HCEC 1CT (cell line): ENCODE measurements around the gene JPT2.
"Not testable (repeated sequence)": the region's sequence is repeated elsewhere in the genome, so short reads cannot be mapped to it uniquely, and the experiment has no call there.

Experiments
- DNase-seq: peaks from one replicate; pipeline ENCODE4 v3.0.0-alpha.2; 2017

Gene JPT2

DNA sequence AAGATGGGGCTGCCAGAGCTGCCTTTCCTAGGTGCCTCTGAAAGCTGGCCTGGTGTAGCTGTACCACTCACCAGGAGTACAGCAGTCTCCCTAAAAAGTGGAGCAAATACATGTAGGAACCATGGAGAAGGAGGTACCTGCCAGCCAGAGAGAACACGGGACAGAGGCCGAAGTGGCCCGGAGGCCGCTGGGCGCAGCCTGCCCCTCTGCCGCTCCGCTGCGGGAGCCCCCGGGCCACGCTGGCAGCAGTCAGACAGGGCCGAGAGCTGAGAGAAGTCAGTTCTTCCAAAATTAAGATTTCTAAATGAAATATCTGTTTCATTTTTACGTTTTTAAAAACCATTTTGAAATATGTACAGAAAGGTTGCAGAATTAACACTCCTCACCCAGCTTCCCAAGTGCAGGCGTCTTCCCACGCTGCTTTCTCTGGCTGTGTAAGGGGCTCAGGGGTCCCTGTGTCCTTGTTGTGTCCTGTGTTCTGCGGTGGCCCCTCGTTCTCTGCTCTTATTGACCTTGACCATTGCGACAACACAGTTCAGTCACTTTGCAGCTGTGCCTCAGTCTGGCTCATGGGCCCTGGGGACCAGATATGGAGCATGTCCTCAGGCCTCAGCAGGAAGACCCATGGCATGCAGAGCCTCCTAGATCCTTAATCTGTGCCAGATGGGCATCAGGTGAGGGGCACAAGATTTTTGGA, 32.9 kb downstream of the JPT2 start:
- DNase-seq, result no peak

DNA sequence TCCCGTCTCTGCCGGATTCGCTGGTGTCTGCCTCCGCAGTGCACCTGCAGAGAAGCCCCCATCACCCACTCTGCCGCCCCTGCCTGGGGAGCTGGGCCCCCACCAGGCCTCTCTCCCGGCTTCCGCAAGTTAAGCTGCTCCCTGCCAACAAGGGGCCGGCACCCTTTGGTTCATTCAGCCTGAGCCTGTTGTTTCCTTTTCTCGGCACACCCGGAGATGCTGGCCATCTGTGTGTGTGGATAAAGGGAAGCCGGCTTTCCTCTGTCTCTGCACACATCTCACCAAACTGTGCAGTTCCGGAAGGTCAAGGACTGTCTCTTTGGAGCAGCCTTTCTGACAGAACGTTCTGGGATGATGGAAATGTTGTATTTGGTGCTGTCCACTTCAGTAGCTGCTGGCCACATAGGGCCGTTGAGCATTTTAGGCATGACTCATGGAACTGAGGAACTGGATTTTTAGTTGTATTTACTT, 34.7 kb downstream of the JPT2 start:
- no peak for DNase-seq

DNA sequence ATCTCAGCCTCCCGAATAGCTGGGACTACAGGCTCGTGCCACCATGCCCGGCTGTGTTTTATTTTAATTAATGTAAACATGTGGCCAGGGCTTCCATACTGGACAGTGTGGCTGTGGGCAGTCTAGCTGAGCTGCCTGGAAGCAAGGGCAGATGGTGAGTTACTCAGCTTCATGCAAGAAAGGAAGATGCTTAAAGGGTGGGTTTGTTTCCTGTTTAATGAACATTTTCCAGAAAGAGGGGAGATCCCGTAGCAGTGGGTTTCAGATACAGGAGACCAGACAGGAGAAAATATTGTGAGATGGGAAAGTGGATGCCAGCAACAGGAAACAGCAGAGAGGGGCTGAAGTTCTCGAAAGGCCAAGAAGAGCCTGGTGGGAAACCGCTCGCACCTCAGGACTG, 35.3 kb downstream of the JPT2 start:
- DNase-seq, result no peak

DNA sequence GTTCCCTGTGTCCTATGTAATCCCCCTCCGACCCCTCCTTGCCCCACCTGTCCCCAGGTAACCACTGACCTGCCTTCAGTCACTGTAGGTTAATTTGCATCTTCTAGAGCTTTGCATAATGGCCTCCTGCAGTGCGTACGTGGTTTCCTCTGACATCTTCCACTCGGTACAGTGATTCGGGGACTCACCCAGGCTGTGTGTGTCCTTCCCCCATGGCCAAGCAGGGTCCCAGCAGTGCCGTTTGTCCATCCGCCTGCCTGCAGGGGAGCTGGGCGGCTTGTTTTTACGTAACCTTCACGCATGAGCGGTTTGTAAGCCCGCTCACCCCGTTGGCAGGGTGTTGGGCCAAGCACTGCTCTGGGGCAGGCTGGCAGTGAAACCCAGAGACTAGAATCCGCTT, 35.9 kb downstream of the JPT2 start:
- no peak for DNase-seq

DNA sequence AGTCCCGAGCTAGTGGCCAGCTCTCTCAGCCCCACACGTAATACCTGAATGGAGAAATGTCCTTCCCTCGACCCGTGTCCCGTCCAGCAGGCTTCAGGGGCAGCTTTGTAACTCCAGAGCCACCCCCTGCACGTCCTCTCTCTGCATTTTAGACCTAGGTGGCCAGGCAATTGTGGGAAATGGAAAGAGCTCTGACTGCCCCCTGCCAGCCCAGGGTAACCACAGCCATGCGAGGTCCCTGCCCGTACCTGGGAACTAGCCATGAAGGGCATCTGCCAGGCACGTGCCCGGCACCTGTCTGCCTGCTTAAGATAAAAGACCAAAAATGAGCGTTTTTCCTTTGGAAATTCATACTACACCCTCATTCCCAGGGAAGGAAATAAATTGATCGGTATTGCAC, 37.1 kb downstream of the JPT2 start:
- DNase-seq, result no peak

DNA sequence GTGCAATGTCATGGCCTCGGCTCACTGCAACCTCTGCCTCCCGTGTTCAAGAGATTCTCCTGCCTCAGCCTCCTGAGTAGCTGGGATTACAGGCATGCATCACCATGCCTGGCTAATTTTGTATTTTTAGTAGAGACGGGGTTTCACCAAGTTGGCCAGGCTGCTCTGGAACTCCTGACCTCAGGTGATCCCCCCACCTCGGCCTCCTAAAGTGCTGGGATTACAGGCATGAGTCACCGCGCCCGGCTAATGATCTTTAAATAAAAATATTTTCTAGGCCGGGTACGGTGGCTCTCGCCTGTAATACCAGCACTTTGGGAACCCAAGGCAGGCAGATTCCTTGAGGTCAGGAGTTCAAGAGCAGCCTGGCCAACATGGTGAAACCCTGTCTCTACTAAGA, 40.2 kb downstream of the JPT2 start:
- not testable (repeated sequence) for DNase-seq

DNA sequence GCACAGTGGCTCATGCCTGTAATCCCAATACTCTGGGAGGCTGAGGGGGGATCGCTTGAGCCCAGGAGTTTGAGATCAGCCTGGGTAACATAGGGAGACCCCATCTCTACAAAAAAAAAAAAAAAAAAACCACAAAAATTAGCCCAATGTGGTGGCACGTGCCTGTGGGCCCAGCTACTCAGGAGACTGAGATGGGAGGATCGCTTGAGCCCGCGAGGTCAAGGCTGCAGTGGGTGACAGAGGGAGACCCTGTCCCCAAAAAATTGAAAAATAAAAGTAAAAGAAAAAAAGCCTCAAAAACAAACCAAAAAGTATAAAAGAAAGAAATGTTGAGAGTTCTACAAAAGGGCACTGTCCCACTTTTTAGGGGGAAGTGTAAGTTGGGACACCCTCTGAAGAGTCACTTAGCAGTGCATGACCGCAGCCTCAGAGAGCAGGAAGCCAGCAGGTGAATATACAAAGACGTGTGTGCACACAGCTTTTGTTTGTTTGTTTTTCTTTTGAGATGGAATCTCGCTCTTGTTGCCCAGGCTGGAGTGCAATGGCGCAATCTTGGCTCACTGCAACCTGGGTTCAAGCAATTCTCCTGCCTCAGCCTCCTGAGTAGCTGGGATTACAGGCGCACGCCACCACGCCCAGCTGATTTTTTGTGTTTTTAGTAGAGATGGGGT, 41.6 kb downstream of the JPT2 start:
- DNase-seq, result not testable (repeated sequence)

DNA sequence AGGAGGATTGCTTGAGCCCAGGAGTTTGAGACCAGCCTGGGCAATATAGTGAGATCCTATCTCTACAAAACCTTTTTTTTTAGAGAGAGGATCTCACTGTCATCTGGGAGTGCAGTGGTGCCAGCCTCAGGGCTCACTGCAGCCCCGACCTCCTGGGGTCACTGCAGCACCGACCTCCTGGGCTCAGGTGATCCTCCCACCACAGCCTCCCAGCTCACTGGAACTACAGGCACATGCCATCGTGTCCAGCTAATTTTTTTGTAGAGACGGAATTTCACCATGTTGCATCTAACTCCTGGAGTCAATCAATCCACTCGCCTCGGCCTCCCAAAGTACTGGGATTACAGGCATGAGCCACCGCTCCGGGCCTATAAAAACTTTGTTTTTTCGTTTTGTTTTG, 43.3 kb downstream of the JPT2 start:
- DNase-seq, result no peak

DNA sequence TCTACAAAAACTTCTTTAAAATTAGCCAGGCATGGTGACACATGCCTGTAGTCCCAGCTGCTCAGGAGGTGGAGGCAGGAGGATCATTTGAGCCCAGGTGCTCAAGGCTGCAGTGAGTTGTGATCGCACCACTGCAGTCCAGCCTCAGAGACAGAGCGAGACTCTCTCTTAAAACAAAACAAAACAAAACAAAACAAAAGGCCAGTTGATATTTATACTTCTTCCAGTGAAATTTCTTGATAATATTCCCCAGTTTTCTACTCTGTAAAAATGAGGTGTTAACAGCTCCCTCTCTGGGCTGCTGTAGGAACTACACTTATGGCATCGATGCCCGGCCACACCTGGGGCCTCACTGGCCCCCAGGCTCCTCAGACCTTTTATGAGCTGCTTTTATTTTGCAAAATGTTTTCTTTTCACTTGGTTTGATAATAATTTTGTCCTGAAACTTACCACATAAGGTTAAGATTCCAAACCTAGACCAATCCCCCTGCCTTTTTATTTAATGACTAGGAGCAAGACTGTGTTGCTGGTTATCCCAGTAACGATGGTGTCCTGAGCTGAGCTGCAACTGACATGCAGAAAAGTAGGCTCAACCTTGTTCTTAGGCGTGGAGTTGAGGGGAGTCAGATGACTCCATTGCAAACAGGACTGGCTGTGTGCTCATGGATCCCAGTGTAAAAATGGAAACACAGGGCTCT, 45.5 kb downstream of the JPT2 start:
- peak; percentile 15 for DNase-seq

DNA sequence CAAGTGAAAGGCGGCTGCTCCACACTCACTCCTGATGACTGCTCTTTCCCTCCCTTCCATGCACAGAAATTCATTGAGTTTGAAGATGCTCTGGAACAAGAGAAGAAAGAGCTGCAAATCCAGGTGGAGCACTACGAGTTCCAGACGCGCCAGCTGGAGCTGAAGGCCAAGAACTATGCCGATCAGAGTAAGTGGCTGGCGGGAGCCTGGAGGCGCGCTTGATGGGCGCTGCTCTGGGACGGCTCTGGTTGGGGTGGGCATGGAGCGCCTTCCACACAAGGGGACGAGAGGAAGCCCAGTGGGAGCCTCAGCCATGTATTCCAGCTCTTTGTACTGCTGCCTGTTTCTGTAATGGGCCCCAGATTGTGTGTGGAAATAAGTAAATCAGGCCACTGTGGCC, 46.4 kb downstream of the JPT2 start:
- no peak for DNase-seq

DNA sequence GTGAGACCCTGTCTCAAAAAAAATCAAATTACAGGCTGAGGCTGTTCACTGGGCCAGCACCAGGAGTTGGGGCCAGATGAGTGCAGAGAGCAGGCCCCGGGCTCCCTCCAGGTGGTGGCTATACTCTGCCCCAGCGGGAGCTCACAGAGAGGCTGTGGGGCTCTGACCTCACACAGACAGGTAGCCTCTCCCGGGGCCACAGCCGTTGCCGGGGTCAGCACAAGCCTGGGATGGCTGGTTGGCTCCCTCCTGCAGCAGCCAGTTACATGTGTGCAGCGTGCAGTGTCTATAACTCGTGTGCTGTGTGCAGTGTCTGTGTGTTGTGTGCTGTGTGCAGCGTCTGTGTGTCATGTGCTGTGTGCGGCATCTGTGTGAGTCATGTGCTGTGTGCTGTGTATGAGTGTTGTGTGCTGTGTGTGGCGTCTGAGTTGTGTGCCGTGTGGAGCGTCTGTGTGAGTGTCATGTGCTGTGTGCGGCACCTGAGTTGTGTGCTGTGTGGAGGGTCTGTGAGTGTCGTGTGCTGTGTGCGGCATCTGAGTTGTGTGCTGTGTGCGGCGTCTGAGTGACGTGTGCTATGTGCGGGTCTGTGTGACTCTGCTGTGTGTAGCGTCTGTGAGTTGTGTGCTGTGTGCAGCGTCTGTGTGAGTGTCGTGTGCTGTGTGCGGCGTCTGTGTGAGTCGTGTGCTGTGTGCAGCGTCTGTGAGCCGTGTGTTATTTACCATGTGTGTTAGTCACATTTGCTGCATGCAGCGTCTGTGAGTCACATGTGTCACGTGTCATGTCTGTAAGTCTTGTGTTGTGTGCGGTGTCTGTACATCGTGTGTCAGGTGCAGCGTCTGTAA, 48.8 kb downstream of the JPT2 start:
- no peak for DNase-seq

DNA sequence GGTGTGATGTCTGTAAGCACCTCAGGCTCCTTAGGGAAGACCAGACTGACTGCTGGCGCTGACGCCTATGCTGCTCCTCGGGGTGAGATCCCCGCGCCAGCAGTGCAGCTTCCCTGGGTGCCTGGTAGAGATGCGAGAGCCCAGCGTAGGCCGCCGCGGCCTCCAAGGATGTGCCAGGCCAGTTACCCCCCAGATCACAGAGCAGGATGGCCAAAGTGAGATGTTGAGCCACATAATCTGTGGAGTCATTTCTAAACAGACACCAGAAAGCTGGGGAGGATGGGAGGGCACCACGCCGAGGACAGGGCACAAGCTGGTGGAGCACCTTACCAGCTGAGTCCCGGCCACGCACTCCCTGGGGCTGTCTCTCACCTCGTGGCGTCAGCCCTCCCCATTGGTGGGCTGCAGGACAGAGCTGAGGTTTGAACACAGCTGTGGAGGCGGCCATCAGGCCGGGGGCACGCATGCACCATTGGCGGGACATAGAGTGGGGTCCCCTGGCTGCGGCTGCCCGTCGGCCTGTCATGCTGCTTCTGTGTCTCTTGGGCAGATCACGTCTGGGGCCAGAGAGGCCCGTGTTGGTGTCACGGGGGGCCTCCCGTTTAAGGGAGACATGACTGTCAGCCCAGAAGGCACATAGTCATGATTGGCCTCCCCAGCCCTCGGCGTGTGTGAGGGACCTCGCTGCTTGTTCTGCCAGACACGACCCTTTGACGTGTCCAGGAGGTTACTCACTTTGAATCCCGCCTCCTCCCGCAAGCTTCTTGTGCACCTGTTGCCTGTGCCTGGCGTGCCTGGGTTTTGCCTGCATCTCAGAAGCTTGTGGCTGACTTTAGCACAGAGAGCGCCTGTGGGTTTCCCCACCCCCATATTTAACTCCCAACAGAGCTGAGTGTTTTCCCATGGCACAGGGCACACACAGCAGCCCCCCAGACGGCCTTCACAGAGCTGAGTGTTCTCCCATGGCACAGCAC, 49.9 kb downstream of the JPT2 start:
- DNase-seq, result no peak

DNA sequence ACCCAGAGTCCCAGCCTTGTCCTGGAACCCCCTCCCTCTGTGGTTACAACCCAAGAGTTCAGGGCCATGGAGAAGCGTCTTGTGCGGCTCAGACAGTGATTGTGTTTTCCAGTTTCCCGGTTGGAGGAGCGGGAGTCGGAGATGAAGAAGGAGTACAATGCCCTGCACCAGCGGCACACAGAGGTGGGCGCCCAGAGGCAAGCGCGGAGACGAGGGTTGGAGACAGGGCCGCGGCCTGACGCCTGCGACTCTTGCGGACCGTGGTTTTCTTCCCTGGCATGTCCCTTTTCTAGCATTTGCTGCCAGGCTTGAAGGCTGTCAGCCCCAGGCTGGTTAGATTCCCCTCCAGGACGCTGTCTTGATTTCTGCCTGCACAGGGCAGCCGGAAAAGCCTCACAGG, 50.9 kb downstream of the JPT2 start:
- no peak for DNase-seq

DNA sequence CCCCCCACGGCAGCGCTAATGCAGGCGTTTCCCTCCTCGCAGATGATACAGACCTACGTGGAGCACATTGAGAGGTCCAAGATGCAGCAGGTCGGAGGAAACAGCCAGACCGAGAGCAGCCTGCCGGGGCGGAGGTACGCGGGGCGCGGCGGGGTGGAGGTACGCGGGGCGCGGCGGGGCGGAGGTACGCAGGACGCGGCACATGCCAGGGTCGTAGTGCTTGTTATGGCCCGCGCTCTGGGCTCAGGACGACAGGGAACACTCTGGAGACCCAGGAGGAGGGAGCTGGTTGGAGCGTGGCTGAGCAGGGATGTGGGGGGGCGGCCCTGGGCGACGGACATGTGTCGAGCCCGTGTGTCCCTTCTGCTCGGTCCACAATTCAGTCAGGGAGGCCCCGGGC, 51.4 kb downstream of the JPT2 start:
- DNase-seq, result no peak

DNA sequence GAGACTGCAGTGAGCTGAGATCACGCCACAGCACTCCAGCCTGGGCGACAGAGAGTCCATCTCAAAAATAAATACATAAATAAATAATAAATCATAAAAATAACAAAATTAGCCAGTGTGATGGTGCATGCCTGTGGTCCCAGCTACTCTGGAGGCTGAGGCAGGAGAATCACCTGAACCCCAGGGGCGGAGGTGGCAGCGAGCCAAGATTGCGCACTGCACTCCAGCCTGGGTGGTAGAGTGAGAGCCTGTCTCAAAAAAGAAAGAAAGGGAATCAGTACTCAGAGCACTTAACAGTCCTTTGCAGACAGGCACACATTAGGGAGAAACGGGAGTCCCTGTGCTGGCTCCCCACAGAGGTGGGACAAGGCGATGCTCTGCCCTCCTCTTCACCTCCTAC, 53.0 kb downstream of the JPT2 start:
- no peak for DNase-seq

DNA sequence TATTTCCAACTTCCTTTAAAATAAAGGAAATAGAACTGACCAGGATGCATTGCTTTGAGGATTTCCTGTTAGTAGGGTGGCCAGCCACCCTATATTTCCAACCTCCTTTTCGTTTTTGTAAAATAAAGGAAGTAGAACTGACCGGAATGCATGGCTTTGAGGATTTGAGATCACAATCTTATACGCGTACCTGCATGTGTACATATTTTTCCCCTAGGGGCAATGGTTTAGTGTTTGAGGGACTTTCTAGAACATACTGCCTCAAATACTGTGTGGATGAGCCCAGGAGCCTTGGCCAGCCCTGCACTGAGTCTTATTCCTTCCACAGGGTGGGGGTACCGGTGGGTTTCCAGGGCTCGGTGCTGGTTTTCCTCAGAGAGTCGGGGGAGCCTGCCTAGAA, 53.5 kb downstream of the JPT2 start:
- DNase-seq, result no peak

DNA sequence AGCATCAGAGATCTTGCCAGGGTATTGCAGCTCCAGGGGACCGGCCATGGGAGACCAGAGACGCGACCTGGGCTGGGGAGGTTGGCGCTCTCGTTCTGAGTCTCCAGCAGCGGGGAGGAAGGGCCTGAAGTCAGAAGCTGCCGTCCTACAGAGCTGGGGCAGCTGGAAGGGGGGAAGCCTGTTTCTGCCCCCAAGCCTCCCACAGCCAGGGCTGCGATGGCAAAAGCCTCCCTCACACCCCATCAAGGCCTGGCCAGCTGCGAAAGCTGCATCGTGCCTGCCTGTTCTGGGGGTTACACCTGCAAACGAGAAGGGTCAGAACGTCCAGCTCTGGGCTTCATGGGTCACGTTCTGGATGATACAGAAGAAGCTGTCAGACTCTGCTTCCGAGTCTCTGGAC, 54.0 kb downstream of the JPT2 start:
- no peak for DNase-seq

DNA sequence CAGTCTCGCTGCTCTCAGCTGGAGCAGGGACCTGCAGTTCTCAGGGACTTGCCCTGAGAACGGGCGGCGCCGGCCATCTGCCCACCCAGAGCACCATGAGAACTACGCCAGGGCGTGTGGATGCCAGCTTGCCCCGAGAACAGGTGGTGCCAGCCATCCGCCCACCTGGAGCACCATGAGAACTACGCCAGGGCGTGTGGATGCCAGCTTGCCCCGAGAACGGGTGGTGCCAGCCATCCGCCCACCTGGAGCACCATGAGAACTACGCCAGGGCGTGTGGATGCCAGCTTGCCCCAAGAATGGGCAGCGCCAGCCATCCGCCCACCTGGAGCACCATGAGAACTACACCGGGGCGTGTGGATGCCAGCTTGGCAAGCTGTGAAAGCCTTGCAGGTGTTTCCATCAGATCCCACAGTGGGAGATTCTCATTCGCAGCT, 54.5 kb downstream of the JPT2 start:
- not testable (repeated sequence) for DNase-seq

DNA sequence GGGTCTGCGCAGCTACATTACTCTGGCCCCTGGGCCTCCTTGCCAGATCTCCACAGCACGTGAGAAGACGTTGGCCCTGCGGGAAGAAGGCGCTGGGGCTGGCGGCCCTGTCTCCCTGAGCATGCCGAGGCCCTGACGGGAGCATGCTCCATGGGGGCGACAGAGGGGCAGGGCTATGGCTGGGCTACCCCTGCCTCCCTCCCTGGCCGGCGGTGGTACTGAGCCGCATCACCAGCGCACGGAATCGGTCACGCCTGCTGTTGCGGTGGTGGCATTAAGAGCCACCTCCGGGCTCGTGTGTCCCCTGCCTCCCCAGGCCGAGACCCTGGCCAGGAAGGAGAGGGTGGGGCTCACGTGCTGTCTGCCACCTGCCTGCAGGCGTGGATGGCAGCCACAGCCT, 56.0 kb downstream of the JPT2 start:
- DNase-seq, result no peak

DNA sequence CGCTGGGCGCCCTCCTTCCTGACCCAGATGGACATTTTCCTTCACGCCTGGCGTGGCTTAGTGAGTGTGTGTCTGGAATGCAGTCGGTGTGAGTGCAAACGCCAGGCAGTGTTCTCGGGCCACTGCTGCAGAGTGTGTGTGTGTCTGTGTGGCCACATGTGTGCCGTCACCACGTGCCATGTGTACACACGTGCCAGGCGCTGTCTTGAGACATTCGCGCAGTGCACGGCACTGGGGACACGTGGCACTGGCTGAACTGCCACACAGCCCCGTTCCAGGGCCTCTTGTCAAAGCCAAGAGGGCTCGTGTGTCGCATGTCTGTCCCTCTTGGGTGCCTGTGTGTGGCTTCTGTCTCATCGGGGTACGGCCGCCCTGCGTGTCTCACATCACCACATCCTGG, 56.7 kb downstream of the JPT2 start:
- DNase-seq, result no peak

DNA sequence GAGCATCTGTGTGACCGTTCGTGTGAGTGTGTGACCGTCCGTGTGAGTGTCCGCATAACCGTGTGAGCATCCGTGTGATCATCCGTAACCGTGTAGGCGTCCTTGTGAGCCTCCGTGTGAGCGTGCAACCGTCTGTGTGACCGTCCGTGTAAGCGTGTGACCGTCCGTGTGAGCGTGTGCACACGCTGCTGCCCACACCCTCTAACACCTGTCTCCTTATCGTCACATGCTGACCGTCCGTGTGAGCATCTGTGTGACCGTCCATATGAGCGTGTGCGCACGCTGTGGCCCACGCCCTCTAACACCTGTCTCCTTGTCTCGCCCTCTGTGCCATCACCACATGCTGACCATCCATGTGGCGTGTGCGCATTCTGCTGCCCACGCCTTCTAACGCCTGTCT, 62.2 kb downstream of the JPT2 start:
- DNase-seq, result no peak
